GM11168 (cell line): ENCODE data around the gene MPO.

Experiments used
- in situ Hi-C: fragments of 300-500 bp; cut with MboI; formaldehyde crosslinking; loops from one replicate; pipeline ENCODE4 v1.12.0; 2022; ENCODE audit warnings: low sequenced_read_pairs; ENCODE audit not compliant: unreplicated experiment

Gene MPO

GRCh38 chr17:58283674-58284612 lies 3.2 kb upstream of the MPO start:
- in situ Hi-C loops: no loop called here

DNA sequence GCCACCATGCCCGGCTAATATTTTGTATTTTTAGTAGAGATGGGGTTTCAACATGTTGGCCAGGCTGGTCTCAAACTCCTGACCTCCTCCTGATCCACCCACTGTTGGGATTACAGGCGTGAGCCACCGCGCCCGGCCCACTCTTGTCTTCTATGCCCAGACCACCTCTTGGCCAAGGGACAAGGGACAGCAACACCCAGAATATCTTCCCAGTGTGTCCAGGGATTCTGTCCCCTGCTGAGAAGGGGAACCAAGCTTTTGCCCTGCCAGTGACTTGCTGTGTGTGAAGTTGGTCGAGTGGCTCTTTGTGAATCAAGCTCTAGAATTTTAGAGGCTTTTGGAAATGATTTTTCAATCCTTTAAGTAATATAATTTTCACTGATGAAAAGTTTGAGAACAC lies 1.7 kb upstream of the MPO start:
- in situ Hi-C loops: no loop called here

- in situ Hi-C loops: no loop called here
These were observed 826 bp upstream of the MPO start for GRCh38 chr17:58281511-58282011.

DNA sequence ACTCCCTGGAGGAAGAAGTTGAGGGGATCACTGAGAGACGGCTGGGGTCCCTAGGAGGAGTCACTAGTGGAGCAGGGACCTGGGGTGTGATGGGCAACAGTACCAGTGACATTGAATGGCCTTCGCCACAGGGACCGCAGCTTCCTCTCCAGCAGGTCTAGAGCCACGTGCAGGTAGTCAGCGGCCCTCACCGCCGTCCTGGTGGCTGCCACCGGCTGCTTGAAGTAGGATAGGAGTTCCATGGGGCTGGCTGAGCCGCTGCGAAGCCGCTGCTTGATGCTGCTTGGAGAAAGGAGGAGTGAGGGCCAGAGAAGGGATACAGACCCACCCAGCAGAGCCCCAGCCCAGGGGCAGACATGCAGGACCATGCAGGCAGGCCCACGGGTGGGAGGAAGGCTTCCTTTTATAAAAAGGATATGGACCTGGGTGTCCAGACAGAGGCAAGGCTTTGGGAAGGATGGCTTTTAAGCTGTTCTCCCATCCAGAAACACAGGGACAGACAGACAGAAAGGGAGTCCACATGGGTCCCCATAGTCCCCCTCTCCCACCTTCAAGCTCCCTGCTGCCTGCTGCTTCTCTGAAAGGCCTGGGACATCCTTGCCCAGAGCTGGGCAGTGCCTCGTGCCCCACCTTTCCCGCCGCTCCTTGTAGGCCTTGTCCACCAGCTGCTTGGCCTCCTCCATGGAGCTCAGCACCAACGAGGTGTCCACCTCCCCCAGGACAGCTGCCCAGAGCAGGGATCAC lies 827 bp downstream of the MPO start:
- in situ Hi-C loops: no loop called here

DNA sequence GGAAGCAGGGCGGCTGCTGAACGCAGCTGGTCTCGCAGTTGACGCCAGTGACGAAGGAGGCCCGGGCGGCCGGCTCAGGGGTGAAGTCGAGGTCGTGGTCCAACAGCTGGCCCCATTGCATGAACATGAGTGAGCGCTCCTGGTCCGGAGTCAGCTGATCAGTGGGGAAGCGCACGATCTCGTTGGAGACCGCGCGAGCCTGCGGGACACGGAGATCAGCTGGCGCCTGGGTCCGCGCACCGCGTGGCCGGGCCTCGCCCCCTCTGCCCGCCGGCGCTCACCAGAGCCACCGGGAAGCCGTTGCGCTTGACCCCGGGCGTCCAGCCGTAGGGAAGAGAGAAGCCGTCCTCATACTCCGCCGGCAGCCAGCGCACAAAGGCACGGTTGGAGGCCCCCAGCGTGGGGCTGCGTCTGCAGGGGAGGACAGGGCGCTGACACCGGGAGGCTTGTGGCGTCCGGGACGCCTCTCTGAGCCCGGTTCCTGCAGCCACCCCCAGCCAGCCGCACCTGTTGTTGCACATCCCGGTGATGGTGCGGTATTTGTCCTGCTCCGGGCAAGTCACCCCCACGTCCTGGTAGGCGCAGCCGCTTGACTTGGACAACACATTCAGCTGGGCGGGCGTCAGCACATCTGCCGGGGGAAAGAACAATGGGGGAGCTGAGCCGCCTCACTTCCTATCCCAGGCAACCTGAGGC lies 1.6 kb downstream of the MPO start:
- in situ Hi-C loops: no loop called here

- in situ Hi-C loops: no loop called here
These were observed 2.1 kb downstream of the MPO start for GRCh38 chr17:58278661-58279015.

DNA sequence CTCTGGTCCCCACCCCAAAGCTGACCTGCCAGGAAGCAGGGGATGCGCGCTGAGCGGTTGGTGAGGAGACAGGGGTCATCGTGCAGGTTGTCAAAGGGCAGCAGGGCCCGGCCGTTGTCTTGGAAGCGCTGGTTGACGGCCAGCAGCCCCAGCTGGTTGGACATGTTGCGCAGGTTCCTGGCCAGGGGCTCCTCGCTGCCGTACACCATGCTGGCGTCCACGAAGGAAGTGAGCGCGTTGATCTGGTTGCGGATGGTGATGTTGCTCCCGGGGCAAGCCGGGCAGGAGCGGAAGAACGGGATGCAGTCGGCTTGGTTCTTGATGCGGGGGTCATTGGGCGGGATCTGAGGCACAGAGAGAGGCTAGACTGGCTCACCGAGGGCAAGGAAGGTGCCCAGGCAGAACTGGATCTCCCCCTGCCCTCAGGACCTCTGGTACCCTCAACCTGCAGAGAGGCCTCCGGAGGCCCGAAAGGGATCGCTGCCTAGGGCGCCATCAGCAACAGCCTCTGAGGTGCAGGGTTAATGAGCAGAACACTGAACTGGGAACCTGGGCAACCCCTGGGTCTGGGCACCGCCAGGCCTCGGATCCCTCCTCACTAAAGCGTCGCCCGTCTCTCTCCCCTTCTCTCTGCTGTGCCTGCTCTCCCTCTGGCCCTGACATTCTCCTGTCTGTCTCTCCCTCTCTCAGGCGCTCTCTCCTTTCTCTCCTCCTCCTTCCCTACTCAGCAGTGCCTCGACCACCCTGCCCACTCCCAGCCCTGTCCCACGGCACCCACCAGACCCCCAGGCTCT lies 2.7 kb downstream of the MPO start:
- in situ Hi-C loops: no loop called here

DNA sequence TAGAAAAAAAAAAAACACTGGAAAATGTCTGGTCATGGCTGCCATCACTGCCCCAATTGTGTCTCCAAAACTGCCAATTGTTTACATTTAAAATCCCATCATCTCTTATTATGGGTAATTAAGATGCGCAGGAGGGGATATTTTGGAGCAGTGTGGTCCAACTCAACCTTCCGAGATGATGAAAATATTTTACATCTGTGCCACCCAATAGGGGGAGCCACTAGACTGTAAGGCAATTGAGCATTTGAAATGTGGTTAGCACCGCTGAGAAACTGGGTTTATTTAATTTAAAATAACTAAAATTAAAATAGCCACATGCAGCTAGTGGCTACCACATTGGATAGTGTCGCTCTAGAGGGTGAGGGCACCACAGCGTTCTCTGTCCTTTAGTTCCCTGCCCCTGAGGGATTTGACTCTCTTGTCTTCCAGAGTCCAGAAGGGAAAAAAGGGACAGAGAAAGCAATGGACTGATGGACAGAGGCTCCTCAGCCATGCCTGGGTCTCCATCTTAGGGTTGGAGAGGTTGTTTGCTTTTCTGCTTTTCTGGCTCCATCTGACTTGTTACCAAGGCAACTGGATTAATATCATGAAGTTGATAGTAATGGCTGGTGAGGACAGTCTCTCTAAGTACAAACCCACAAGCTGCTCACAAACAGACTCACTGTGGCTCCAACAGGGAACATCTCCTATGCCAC lies 3.5 kb downstream of the MPO start:
- in situ Hi-C loops: no loop called here

GRCh38 chr17:58276423-58276822 lies 4.3 kb downstream of the MPO start:
- in situ Hi-C loops: no loop called here

- in situ Hi-C loops: no loop called here
These were observed 5.3 kb downstream of the MPO start for GRCh38 chr17:58275417-58275816.

DNA sequence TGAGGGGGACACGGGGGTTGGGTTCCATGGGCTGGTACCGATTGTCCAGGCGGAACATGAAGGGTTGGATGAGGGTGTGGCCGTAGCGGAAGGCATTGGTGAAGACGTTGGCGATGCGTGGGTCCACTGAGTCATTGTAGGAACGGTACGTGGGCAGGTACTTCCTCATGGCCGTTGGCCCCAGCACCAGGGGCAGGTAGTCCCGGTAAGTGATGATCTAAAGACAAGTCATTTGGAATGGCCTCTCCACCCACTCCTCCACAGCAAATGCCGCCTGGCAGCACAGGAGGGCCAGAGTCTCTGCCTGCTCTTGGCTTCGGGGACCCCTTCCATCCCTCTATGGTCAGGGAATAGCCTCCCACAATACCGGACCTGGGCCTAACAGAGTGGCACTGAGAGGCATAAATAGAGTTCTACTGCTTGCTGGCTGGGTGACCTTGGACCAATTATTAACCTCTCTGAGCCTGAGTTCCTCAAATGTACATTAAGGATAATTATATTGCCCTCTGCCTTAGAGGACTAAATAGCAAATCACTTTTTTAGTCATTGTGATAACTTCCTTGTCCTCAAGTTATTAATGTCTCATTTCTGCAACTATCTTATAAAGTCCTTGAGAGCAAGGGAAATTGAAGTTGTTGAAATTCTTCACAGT lies 7.2 kb downstream of the MPO start:
- in situ Hi-C loops: no loop called here

DNA sequence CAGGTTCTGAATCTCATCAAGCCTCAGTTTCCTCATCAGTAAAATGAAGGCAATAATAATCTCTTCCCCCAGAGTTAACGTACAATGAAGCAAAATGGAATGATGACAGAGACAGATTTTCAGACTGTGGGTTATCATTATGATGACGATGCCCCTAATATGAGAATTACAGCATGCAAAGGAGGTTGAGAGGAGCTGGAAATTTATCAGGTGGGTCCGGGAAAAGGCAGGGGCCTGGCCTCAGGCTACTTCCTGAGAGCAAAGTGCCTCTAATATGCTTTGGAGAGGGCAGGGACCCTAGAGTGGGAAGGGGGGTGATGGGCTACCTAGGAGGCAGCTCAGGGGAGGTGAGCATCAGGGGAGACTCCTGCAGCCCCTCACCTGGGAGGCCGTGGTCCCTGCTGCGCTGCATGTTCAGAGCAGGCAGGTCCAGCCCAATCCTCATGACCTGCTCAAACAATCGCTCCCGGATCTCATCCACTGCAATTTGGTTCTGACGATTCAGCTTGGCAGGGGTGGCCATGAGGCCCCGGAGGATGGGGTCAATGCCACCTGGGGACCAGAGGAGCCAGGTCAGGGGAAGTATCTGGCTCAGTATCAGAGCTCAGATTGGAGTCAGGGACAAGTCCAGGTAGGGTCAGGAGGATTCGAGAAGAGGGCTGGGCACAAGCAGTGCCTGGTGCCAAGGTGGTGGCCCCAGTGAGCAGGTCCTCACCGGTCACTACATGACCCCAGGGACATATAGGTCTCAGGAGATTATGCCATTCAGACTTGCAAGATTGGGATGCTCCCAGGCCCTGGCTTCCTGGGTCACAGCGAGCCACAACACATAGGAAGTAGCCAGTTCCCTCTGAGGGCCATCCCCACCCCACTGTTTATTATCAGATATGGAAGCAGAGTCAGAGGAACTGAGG lies 8.1 kb downstream of the MPO start:
- in situ Hi-C loops: no loop called here

- in situ Hi-C loops: no loop called here
These were observed 9.4 kb downstream of the MPO start for GRCh38 chr17:58271216-58271931.

DNA sequence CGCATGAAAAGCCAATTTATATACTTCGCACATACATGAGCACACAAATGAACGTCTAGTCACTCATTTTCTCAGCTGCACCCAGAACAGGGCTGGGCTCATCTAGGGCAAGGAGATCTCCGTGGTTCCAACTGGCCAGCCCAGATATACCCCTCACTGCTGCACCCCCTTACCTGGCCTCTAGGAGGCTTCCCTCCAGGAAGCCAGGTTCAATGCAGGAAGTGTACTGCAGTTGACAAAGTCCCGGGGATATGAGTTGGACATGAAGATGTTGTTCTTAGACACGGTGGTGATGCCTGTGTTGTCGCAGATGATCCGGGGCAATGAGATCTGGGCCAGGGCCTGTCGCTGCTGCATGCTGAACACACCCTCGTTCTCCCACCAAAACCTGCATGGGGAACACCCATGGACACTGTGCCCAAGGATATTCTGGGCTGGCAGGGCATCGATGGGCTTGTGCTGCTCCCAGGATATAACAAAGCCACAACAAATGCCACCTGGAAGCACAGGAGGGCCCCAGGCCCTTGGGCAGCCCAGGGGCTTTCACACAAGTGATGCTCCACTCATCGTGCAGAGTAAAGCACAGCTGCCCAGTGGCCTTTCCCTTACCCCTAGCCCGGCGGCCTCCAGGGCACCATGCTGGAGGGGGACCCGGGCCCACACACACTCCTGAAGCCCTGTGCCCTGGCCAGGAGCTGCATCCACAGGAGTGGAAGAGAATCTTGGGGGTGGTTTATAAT lies 10.1 kb downstream of the MPO start:
- in situ Hi-C loops: no loop called here

- in situ Hi-C loops: no loop called here
These were observed 11.0 kb downstream of the MPO start for GRCh38 chr17:58269557-58270291.
